GM21423 (cell line): ENCODE data around the gene ZC3H7A.

Source experiments
- ATAC-seq: cut with Tn5 transposase; IDR thresholded peaks from one replicate; pipeline ENCODE4 v1.9.1; 2021; ENCODE audit warnings: mild to moderate bottlenecking, moderate library complexity; ENCODE audit not compliant: unreplicated experiment

The ZC3H7A gene

GRCh38 chr16:11708421-11708820 is 88.6 kb downstream of the ZC3H7A start:
- ATAC-seq, result no peak

GRCh38 chr16:11707679-11708197 is 89.3 kb downstream of the ZC3H7A start:
- no peak for ATAC-seq

GRCh38 chr16:11706180-11706742 is 90.8 kb downstream of the ZC3H7A start:
- ATAC-seq, result peak; percentile 76

GRCh38 chr16:11705311-11706025 is 91.6 kb downstream of the ZC3H7A start:
- ATAC-seq, result no peak
